Skeletal muscle cell (primary cell): ENCODE data around the gene ESR2.
"Not testable (repeated sequence)": the region's sequence is repeated elsewhere in the genome, so short reads cannot be mapped to it uniquely, and the experiment has no call there.

ENCODE experiments used
- DNase-seq: peaks from one replicate; pipeline ENCODE4 v3.0.0-alpha.2; 2010; ENCODE audit warnings: low read depth
- H3K4me3 ChIP-seq: 2 replicates; pipeline ENCODE4 v1.5.1; 2011; ENCODE audit warnings: low read depth, mild to moderate bottlenecking, control low read depth, low read length, moderate library complexity

The ESR2 gene

GRCh38 chr14:64293976-64294671 lies at the start of gene ESR2:
ESR2 (minus strand) TSS chr14:64294371; CDS start chr14:64282985, 11,386 bp downstream.
- DNase-seq: no peak
- H3K4me3 ChIP-seq: peak within 1 kb of the TSS; percentile 48

DNA sequence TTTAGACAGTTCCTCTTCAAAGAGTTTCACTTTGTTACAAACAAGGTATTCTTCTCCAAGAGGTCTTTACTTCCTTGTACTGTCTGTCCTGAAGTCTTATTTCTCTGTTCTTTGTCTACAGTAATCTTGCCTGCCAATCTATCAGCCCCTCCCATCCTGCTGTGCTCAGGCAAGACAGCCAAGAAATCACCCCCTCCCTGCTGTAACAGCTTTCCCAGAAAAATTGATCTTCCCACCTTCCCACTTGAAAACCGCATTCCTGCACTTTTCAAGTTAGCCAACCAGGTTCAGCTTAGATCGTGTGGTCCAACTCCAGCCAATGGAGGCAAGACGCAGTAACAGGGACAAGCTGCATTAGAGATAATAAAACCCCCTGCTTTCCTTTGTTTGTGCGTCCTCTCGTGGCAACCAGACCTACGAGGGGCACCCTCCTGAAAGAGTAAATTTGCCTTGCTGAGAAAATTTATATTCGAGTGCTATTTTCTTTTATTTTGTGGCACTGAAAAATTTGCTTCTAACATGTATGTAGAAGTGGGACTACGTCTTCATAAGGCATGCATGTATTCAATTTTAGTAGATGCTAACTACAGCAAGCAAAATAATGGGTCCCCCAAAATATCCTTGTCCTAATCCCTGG lies 46.5 kb upstream of the ESR2 start:
- H3K4me3 ChIP-seq: no peak overlapping the region

DNA sequence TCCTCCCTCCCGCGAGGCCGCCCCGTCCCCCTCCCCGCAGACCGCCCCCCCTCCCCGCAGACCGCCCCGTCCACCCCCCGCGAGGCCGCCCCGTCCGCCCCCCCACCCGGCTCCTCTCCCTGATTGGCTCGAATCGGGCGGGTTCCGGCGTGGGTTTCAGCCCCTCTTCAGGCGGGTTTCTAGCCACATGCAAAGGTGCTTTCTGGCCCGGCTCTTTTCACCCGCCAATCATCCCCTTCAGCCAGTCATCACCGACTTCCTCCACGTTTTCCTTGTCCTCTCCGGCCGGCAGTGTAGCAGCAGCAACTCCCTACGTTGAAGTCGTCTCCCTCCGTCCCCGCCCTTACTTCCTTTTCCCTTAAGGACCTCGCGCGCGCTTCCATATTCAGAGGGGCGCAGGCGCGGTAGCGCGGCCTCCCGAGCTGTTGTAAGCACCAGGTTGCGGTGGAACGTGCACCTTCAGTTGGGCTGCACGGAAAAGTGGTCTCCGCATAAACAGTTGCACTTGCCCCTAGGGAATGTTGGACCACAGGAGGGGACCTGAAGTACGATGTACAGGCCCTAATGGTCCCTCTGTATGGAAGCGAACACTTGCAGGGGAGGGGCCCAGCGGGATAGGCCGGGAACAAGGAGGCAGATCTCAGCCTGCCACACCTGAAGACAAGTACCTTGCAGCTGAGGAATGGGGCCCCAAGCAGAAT lies 44.6 kb upstream of the ESR2 start:
- H3K4me3 ChIP-seq: peak overlapping the region; percentile 83
- DNase-seq: peak; percentile 94

More for the DNA sequence above, 46.5 kb upstream of the ESR2 start:
- DNase-seq: no peak

DNA sequence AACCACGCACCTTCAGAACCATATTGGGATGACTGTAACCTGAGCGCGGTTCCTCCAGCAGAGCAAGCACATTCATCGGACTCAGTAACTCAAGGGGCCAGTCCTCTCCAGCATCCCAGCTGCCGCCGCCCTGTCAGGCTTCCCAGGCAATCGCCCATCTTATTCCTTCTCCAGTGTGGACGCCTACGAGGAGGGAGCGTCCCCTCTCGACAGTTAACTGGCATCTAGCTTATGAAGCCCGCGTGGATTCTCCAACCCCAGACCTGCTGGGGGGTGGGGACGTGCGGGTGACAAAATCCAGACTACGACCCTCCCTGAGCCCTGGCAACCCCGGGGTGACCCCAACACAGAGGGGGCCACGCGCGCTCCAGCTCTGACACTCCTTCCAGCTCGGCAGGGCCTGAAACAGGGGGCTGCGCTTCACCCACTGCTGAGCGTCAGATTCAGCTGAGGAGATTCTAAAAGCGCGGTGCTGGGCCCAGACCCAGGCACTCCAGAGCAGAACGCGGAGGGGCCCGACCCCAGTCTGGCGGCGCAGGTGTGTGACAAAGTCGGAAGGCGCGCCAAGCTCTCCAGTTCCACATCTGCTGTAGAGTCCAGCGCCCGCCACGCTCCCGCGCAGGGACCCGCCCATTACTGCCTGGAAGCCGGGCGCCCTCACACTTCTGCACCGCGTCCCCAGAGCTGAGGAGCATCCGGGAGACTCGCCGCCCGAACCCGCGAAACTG lies 43.9 kb upstream of the ESR2 start:
- DNase-seq: peak; percentile 14
- H3K4me3 ChIP-seq: peak overlapping the region; percentile 83

DNA sequence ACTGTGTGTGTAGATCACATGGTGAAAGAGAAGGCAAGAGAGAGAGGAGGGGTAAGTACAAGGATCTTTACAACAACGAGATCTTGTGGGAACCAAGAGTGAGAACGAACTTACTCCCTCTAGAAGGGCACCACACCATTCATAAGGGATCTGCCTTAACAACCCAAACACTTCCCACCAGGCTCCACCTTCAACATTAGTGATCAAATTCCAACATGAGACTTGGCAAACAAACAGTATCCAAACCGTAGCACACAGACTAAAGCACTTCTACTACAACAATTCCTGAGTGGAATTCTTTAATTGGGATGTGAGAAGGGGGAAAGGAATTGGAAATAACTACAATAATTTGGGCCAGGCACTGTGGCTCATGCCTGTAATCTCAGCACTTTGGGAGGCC lies 35.0 kb upstream of the ESR2 start:
- no peak overlapping the region for H3K4me3 ChIP-seq
- no peak for DNase-seq

- DNase-seq: no peak
- H3K4me3 ChIP-seq: no peak overlapping the region
These were observed 32.3 kb upstream of the ESR2 start for GRCh38 chr14:64326502-64326901.

GRCh38 chr14:64324895-64325294 lies 30.7 kb upstream of the ESR2 start:
- DNase-seq: peak; percentile 14
- no peak overlapping the region for H3K4me3 ChIP-seq

- H3K4me3 ChIP-seq: no peak overlapping the region
- DNase-seq: no peak
These were observed 30.3 kb upstream of the ESR2 start for GRCh38 chr14:64324461-64324860.

DNA sequence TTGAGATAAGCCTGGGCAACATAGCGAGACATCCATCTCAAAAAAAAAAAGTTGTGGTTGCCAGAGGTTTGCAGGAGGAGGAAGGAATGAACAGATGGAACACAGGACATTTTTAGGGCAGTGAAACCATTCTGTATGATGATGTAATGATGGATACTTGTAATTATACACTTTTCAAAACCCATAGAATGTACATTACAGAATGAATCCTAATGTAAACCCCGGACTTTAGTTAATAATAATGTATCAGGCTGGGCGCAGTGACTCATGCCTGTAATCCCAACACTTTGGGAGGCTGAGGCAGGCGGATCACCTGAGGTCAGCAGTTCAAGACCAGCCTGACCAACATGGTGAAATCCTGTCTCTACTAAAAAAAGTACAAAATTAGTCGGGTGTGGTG lies 26.2 kb upstream of the ESR2 start:
- DNase-seq, H3K4me3 ChIP-seq: not testable (repeated sequence)

DNA sequence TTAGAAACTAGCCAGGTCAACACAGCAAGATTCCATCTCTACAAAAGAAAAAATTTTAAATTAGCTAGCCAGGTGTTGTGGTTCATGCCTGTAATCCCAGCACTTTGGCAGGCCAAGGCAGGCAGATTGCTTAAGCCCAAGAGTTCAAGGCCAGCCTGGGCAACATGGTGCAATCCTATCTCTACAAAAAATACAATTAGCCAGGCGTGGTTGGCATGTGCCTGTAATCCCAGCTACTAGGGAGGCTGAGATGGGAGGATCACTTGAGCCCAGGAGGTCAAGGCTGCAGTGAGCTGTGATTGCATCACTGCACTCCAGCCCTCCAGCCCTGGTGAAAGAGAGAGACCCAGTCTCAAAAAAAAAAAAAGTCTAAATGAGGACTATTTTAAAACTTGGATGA lies 24.5 kb upstream of the ESR2 start:
- DNase-seq, H3K4me3 ChIP-seq: not testable (repeated sequence)

- H3K4me3 ChIP-seq: no peak overlapping the region
- DNase-seq: no peak
These were observed 9.3 kb upstream of the ESR2 start for GRCh38 chr14:64303471-64303917.

GRCh38 chr14:64298773-64299172 lies 4.6 kb upstream of the ESR2 start:
- DNase-seq: no peak
- H3K4me3 ChIP-seq: no peak overlapping the region

DNA sequence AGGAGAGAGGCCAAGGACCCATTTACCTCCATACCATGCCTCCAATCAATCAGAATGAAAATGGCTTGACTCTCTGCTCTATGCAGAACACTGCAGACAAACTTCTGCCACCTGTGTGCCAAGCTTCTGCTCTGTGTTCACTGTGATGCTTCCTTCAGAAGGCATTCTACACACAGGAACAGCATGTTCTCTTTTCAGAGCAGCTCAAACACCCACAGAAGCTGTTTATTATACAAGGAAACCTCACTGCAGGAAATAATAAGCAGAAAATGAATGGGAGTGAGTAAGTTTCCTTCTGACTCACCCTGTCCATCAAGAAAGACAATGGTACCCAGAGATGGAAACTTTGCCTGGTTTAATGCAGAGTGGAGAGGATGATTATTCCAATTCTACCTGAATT lies 2.4 kb upstream of the ESR2 start:
- peak; percentile 51 for DNase-seq
- no peak overlapping the region for H3K4me3 ChIP-seq

DNA sequence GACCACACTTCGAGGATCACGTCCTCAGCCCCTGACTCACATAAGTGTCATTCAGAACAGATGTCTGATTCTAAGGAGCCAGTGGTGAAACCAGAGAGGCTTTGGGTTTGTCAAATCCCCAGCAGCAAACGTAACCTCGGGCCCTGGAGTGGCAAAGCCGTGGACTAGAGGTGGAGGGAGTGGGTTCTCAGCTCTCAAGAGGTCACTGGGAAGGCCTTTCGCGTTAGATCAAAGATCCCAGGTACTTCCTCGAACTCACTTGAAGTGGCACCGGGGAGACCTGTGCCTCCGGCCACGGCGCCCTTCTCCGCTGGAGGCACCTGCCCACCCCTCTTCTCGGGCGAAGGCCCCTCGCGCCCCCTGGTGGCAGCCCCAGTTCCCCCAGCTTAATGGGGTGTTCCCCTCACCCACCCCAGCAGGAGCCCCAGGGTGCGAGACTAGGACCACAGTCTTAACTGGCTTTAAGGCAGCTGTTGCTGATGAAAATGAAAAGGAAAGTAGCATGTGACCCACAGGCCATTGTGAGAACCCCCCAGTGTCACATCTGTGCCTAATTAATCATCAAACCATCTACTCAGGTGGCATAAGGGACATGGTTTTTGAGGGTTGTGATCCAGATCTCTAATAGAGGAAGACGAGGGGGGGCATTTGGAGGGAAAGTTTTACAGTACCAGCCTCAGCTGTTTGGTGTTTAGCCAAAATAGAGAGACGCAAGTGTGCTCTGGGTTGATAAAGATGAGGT lies 672 bp upstream of the ESR2 start:
- no peak for DNase-seq

DNA sequence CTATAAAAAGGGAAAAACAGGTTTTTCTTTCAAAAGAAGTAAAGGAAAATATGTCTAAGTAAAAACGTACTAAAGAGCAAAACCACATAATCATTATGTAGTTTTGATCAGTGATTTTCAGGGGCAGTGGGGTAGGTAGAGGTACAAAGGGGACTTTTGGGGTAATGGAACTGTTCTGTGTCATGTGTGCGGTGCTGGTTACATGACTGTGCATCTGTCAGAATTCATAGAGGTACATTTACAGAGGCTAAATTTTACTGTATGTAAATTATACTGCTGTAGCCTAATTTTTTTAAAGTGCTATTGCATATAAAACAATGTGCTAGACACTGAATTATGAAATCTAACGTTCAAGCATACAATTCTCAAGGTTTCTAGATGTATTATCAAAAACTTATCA lies 2.0 kb downstream of the ESR2 start:
- no peak for DNase-seq
- H3K4me3 ChIP-seq: no peak overlapping the region

More for the DNA sequence above, 672 bp upstream of the ESR2 start:
- peak overlapping the region; percentile 48 for H3K4me3 ChIP-seq

DNA sequence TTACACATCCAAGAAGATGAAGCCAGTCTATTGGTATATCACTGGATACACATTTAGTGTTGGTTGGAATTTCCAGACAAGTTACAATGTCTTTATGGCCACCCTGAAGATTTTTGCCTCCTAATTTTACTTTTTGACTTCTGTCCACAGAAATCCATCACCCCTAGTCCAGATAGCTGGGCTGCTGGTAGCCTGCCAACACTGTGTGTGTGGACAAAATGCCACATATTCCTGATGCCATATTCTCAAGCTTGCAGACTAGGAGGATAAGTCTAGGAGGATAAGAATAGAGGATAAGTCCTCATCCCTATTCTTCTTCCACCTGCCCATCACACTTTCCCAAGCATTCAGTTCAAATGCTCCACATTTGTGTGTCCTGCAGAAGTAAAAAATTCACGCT lies 4.6 kb downstream of the ESR2 start:
- no peak for DNase-seq
- H3K4me3 ChIP-seq: no peak overlapping the region

DNA sequence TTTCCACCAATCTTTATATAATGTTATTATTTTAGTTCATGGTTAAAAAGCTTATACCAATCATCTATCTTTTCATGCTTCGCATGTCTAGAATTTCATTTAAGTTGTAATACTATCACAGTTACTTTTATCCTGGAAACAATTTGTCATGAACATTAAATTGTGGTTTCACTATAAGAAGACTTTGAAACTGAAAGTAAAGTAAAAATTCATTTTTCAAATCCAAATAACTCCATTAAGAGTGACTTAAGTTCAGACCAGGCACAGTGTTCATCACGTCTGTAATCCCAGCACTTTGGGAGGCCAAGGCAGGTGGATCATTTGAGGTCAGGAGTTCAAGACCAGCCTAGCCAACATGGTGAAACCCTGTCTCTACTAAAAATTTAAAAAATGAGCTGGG lies 12.4 kb downstream of the ESR2 start:
- DNase-seq: no peak
- H3K4me3 ChIP-seq: no peak overlapping the region

DNA sequence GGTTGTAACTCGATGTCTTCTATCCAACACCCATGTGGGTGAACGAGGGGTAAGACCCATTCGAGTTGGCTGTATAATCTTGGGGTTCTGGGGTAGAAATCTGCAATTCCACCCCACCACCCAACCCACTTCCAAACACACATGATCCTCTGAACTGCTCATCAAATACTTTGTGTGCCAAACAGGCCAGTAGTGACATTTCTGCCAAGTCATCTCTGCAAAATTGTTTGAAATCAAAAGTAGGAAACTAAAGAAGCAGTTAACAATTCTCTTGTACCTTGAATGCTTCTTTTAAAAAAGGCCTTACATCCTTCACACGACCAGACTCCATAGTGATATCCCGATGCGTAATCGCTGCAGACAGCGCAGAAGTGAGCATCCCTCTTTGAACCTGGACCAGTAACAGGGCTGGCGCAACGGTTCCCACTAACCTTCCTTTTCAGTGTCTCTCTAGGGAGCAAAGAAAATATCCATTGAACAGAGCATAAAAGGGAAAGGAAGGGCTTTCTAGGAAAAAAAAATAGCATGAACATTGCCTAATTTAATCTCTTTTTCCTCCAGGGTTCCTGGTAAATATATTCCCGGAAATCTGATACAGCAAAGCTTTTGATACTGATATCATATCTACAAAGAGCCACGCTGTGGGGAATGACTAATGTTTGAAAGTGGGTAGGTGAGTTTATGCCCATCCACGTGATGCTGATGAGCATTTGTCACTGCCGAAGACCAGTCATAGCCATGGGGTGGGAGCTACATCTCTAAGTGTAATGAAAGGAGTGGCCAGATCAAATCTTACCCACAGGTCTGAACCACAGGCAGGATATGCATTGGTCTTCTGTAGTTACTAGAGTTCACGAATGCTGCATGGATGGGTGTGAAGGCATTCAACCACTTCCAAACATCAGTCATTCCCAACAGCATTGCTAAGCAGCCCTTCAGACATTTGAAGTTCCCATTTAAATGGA lies 14.2 kb downstream of the ESR2 start:
- DNase-seq: no peak
- H3K4me3 ChIP-seq: no peak overlapping the region
